A204.1 (cell line): ENCODE results near the gene TRDN.
A peak's percentile ranks its signal among the peaks of the same experiment; 100 is the strongest.
"Not testable (repeated sequence)": the region's sequence is repeated elsewhere in the genome, so short reads cannot be mapped to it uniquely, and the experiment has no call there.

Experiments used
- FAIRE-seq: peaks from 2 replicates; lab custom pipeline; 2012; peaks lifted over from hg19 to GRCh38; lab: Jason Lieb, UNC

The TRDN gene

DNA sequence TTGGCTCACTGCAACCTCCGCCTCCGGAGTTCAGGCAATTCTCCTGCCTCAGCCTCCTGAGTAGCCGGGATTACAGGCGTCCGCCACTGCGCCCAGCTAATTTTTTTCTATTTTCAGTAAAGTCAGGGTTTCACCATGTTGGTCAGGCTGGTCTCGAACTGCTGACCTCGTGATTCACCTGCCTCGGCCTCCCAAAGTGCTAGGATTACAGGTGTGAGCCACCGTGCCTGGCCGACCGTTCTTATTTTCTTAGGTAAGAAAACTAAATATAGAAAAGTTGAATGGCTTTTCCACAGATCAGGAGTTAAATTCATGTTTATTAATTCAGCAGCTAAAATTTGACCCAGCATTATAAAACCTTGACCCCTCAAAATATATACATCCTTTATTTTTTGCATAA, 238.7 kb downstream of the TRDN start:
- FAIRE-seq = no peak

DNA sequence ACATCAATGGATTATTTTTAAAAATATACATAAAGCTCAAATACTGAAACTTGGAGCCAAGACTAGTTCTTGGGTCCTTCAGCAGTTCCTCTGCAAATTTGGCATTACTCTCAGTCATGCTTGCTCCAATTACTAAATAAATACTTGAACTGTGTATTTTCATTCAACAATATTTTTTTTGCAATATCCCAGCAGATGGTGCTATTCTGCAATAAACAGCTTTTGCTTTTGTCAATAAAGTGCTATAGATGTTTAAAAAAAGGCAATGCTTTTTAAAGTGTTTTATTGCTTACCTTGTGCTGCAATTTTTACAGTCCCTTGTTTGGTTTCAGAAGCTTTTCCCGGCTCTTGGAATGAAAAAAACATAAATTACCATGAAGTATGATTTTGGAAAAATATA, 243.4 kb downstream of the TRDN start:
- no peak for FAIRE-seq

DNA sequence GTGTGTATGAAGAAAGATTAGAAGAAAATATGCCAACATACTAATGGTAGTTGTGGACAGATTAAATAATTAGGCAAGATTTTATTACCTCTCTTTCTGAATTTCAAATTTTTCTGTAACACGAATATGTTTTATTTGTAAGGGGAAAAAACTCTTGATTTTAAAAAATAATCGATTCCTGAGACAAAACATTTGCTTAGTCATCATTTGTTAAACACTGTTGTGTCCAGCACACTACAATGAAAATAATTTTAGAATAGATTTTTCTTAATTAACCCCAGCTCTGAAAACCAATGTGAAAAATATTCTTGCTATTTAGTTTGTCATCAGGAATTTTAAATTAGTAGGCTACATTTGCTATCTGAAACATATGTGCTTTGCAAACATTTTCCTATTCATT, 253.0 kb downstream of the TRDN start:
- FAIRE-seq = no peak

DNA sequence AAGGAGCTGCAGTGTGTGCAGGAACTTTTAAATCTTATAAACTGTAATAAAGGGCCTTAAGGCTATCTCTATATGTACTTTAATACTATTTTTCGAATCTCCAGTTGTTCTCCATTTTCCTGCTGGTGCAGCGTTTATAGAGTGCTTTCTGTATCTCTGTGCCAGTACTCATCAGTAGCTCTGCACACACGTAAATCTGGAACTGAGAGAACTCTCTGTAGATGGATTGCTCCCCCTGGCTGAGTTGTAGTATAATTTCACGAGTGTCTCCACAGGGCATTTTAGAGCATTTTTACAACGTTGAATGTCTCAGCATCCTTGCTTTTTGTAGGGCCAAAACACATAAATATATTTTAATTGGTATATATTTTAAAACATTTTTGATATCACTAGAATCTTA, 256.5 kb downstream of the TRDN start:
- no peak for FAIRE-seq

DNA sequence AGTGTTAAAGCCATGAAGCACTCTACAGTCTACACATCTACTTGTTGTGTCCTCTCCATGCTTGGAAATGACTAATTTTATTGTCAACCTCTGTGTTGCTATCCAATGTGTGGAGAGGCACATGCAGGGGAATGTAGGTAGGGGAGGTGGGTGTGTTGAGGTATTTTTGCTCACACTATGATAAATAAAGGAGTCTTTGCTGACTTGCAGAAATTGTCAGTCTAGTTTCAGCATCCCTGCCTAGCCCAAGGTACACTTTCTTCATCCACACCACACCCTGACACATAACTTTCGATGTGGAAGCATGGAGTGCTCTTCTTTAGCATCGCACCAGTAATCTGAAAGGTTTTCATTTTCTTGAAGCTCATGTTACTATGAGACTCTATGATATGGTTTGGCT, 264.0 kb downstream of the TRDN start:
- no peak for FAIRE-seq

DNA sequence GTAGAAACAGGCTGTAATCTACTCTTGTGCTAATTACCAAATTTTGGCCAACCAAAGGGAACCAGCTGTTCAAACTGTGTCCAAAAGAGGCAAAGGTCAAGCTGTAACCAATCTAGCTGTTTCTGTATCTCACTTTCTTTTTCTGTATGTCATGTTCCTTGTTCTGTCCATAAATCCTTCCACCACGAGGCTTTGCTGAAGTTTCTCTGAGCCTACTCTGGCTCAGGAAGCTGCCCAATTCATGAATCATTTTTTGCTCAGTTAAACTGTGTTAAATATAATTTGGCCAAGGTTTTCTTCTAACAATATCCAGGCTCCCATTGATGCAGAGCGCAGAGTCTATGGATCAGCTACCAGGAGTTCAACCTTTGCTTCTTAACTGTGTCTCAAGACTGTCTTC, 272.8 kb downstream of the TRDN start:
- FAIRE-seq = no peak

DNA sequence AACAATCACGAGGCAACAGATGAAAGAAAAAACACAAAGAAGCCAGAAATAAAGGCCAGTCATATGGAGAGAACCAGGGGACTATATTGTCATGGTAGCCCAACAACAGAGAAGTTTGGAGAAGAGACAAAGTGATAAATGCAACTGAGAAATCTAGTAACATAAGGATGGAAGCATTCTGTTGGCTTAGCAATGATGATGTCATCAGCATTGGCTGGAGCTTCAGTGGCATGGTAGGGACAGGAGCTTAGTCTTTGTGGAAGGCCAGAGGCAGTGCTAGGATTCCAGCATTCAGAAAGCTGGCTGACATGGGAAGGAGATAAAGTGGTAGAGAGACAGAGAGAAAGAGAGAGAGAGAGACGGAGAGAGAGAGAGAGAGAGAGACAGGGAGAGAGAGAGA, 276.4 kb downstream of the TRDN start:
- FAIRE-seq = no peak

DNA sequence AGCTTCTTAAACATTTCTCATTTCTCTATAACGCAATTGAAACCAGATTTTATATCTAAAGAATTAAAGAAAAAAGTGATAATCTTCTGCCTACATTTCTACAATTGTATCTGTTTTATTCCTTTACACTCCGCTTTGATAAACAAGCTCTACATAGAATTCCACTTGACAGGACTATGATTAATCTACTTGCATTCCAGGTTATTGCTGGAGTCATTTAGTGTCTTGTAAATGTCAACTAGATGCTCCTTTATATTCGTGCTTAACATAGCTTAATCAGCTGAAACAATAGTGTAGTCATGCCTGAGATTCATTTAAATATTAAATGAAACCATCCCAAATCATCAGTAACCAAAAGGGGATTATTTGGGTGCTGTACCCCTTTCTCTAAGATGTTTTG, 284.0 kb downstream of the TRDN start:
- FAIRE-seq = no peak

DNA sequence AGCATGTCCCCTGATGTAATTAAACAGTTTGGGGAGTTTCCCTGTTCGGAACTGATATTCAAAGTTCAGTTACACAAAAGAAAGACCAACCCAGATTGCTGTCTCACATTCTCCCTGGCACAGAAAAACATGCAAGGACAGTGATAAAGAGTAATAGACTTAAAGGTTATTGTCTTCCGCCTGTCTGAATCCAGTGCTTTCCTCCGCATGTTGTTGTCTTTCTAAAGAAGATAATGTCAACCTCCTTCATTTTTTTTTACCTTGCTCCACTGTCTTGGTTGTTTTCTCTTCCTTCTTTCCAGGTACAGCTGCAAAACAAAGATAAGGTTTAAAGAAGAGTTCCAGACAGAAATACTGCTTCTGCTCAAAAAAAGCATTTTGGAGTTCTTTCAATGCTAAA, 284.5 kb downstream of the TRDN start:
- FAIRE-seq = no peak

DNA sequence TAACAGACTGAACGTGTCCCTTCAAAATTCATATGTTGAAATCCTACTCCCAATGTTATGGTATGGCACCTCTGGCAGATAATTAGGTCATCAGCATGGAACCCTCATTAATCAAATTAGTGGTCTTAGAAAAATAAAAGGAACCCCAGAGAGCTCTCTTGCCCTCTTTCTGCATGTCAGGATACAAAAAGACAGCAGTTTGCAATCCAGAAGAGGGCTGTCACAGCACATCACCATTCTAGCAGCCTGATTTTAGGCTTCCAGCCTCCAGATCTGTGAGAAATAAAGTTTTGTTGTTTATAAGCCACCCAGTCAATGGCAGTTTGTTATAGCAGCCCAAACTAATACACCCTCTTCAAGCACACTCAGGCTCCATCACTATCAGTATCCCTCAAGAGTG, 292.9 kb downstream of the TRDN start:
- no peak for FAIRE-seq

DNA sequence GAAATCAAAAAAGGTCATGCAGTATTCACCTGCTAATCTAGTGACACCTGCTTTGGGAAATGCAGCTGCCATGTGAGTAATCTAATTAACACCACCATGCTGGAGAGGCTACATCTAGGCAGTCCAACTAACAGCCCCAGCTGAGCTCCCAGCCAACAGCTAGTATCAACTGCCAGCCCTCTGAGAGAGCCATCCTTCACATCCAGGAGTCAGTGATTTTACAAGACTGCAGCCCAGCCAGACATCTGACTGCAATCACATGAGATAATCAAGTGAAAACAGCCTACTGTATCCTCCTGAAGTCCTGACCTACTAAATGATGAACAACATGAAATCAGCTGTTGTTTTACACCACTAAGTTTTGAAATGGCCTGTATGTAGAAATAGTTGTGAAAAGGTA, 298.4 kb downstream of the TRDN start:
- FAIRE-seq = no peak

DNA sequence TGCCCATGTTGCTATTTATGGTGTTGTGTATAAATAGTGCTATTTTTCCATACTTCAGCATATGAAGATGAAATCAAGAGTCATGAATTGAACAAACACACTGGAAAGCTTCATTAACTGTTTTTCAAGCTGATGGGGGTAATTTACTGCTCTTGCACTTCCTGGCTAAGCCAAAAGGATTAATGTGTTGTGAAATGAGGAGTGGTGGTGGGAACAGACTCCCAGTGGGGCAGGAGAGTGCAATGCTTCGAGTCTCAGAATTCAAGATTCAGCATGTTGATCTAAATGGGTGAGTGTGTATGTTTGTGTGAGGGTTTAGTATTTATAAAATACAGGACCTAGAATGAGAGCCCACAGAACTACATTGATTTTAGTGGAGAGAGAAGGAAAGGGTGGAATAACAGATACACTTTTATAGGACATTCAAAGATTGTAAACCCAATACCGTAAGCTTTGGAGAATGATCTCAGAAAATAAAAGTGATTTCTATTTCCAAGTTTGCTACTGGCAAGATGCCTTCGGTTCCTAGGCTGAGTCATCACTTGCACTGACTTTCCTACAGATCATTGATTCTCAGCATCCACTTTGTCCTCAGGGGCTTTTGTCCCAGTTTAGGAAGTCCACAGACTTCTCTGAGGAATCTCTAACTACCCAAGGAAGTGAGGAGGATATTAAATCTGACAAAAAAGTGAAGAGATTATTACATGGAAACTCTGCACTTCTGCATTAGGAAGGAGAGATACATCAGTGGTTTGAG, 303.6 kb downstream of the TRDN start:
- no peak for FAIRE-seq

DNA sequence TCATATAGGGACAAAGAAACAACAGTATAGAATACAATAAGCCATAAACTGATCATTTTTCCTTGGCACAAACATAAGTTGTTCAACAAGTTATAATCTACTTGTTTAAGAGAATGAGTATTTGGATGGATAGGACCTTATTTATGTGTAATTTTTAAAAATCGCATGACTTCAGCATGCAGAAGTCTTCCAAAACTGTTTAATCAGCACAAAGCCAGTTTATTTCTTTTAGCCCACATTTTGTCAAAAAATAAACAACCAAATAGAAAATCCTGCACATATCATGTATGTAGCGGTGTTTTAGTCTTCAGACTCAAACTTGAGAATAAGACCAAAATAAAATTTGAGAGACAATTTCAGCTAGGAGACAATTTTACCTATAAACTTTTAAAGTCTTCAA, 304.7 kb downstream of the TRDN start:
- no peak for FAIRE-seq

DNA sequence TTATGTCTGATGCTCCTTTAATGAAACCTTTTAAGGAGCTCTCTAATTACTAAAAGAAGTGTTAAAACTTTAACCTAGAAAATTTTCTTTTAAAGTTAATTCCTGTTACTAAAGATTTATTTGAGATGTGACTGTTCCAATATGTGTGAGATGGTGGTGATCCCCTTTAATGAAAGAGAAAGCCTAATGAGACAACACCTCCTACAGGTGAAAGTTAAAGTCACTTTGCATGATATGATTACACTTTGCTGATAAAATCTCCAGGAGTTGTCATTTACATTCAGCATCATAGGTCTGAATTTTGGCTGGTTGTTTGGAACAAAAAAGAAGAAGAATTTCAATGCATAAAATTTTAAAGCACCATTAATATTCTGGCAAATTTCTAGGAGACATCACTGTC, 307.4 kb downstream of the TRDN start:
- no peak for FAIRE-seq

DNA sequence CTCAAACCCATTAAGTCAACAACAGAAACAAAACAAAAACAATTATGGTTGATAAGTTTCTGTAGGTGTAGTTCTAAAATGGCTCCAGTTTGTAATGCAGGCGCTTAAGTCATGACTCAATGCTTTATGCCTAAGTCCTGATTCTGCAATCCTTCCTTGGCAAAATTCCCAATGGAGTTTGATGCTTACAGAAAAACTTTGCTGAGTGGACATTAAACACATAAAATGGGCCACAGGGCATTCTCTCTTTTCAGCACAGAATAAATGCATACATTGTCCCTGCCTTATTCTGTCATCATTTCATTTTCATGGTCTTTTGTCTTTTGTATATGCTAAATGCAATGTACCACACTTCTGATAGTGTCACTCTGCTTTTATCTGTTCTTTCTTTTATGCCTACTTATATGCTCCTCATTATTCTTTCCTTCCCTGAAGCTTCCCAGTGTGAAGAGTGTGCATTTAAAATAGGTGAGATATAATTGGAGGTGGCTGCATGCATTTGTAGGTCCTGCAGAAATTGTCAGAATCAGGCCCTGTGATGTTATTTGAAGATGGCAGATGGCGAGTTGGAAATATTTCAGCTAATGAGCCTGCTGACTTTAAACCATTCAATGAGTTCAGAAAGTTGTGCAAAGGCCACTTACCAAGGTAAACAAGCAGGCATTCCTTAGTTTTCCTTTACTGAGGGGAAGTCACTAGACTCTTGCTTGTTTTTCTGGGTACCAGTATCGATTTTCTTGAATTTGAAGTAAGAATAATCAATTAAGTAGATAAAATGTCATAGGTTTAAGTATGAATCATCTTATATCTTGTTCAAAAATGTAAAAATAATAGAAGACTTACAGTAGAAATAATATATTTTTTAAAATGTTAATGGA, 313.1 kb downstream of the TRDN start:
- no peak for FAIRE-seq

DNA sequence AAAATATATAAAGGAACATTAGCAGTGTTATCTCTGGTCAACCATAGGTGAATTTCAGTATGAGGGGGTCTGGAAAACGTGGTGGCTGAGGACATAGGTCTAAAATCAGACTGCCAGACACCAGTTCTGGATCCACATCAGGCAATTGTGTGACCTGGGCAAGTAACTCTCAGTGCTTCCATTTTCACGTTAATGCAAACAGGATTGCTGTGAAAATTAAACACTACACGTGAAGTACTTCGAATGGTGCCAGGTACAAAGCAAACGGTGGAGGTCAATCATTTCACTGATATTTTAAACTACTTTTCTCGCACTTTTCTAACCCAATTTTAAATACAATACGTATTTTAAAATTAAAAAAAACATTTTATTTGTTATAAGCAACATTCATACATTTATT, 315.7 kb downstream of the TRDN start:
- no peak for FAIRE-seq

DNA sequence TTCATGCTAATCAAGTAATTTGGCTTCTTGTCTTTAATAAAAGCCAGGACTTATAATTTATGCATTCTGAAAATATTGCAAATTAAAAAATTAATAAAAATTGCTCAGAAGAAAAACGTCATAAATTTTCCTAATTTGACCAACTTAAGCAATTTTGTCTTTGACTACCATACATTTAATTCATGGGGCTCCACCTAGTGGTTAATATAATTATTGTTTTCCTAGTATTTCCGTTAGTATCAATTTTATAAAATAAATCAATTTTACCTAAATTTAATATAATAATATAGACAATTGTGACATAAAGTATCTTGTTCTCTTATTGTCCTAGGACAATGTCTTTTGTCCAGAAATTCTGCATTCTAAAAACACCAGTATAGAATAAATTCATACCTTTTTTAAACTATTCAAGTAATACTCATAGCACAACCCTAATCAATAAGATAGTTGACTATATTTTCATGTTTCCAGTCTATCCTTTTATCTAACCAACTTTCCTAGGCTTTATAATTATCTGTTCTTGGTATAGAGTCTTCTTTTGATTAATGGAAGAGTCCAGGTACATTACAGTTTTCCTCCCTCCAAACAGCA, 319.9 kb downstream of the TRDN start:
- peak; percentile 97 for FAIRE-seq

DNA sequence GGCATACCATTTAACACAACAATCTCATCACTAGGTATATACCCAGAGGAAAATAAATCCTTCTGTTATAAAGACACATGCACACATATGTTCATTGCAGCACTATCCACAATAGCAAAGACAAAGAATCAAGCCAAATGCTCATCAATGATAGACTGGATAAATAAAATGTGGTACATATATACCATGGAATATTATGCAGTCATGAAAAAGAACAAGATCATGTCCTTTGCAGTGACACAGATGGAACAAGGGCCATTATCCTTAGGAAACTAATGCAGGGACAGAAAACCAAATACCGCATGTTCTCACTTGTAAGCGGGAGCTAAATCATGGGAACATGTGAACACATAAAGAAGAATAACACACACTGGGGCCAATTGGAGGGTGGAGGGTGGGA, 322.3 kb downstream of the TRDN start:
- not testable (repeated sequence) for FAIRE-seq

DNA sequence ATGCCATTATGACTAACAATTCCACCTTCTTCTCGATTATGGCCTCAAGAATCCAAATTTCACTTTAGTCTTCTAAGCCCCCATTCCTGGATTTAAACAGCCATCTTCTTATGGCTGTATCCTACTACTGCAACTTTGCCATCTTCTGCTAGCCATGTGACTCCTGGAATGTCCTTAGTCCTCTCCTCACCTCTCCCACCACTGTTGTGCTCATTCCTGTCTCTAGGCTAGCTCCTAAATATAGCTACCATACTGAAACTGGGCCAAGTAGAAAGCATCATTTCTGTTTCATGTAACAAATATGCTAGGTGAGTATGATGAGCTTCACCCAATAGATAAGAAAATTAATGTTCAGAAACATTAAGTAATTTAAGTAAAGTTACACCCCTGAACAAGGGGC, 327.6 kb downstream of the TRDN start:
- no peak for FAIRE-seq

DNA sequence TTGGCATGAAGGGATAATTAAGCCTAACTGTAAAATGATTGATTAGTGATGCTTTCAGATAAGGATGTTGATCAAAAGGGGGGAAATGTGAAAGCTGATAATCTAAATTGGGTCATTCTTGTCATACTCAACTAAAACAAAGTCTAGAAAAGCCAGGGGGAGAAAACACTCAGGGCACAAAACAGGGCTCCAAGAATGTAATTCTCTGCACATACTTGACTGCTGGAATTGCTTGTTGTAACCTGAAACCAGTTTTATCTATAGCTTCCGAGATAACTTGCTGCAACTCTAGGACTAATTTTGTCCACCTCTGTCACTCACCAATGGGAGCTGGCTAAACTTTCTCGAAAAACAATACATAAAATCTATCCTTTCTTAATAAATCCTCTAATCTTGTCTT, 330.4 kb downstream of the TRDN start:
- no peak for FAIRE-seq

DNA sequence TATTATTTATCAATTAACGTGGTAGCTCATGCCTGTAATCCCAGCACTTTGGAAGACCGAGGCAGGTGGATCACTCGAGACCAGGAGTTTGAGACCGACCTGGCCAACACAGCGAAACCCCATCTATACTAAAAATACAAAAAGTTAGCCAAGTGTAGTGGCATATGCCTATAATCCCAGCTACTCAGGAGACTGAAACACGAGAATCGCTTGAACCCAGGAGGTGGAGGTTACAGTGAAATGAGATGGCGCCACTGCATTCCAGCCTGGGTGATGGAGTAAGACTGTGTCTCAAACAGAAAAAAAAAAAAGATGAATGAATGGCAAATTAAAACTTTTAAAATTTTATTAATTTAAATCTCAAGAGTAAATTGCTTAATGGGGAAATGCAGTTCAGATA, 341.1 kb downstream of the TRDN start:
- no peak for FAIRE-seq

DNA sequence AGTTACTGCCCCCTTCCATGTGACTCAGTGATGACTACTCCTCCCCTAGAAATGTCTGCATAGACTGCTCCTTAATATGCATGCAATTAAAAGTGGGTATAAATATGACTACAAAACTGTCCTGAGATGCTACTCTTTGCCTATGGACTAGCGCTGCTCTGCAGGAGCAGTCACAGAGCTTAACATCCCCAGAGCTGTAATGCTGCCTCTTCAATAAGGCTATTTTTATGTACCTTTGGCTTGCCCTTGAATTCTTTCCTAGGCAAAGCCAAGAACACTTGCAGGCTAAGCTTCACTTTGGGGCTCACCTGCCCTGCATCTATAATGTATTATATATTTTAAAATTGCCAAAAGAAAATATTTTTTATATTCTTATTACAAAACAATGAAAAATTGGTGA, 341.6 kb downstream of the TRDN start:
- no peak for FAIRE-seq

DNA sequence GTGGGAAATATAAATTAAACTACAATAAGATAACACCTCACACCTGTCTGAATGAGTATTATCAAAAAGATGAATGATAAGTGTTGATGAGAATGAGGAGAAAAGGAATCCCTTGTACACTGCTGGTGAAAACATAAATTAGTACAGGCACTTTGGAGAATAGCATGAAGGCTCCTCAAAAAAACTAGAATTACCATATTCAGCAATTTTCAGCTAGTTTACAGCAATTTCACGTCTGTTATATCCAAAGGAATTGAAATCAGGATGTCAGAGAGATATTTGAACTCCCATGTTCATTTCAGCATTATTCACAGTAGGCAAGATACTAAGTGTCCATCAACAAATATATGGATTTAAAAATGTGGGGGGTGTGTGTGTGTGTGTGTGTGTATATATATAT, 348.1 kb downstream of the TRDN start:
- no peak for FAIRE-seq
